B cell (primary cell): ENCODE measurements around the gene KPNA1. TPM values are rescaled to one million over a fixed set of nuclear protein-coding genes. Genes with fewer than 3 reads are reported as not detected.

Experiments used
- ATAC-seq: fragments of 200-7000 bp; cut with Tn5 transposase; one replicate; pipeline ENCODE4 v1.10.0; 2021; ENCODE audit warnings: low read depth, mild to moderate bottlenecking, moderate number of reproducible peaks, moderate library complexity
- CTCF ChIA-PET: fragments of 350-600 bp; sonication (Branson Sonifier 250); formaldehyde crosslinking; loops from one replicate; lab custom pipeline; 2021; ENCODE audit warnings: antibody characterized with exemption, inconsistent platforms; lab: Charles Lee
- POLR2A ChIA-PET: fragments of 350-600 bp; sonication (Branson Sonifier 250); formaldehyde crosslinking; loops from one replicate; lab custom pipeline; 2021; ENCODE audit warnings: antibody characterized with exemption; lab: Charles Lee
- DNase-seq: peaks from one replicate; pipeline ENCODE4 v3.0.0; 2013
- H2AFZ ChIP-seq: 2 replicates; pipeline ENCODE4 v1.6.1; 2012; ENCODE audit warnings: mild to moderate bottlenecking, low read depth, low read length; ENCODE audit not compliant: insufficient read depth, poor library complexity, severe bottlenecking
- H3K27ac ChIP-seq, 2 donors: 1 replicate in 1 of 2; 2 replicates in 1 of 2; pipeline ENCODE4 v1.5.1; 2012 to 2013; ENCODE audit warnings: low read length in 2 of 2, mild to moderate bottlenecking in 2 of 2, moderate library complexity in 1 of 2
- H3K27me3 ChIP-seq, 4 experiments: fragments of 200-600 bp in 1 of 4; sonication (generic) in 1 of 4; replicated peaks in 1 of 4; 1 replicate in 2 of 4; 2 replicates in 2 of 4; pipeline versions ENCODE4 v1.6.1 to v1.7.0; 2013 to 2016; ENCODE audit warnings: low read length in 3 of 4, mild to moderate bottlenecking in 2 of 4, mixed read lengths in 1 of 4, moderate library complexity in 1 of 4; ENCODE audit not compliant: insufficient read depth in 4 of 4, control insufficient read depth in 3 of 4; ENCODE audit errors: control extremely low read depth in 1 of 4
- H3K36me3 ChIP-seq, 2 experiments: replicated peaks in 1 of 2; 1 replicate in 1 of 2; 2 replicates in 1 of 2; pipeline versions ENCODE4 v1.6.1 to v1.7.1; 2013; ENCODE audit warnings: low read length in 1 of 2; ENCODE audit not compliant: insufficient read depth in 2 of 2, control insufficient read depth in 1 of 2; ENCODE audit errors: control extremely low read depth in 1 of 2, extremely low read depth in 1 of 2
- H3K4me1 ChIP-seq, 2 donors: fragments of 200-600 bp in 1 of 2; sonication (generic) in 1 of 2; 1 replicate in 1 of 2; 2 replicates in 1 of 2; pipeline versions ENCODE4 v1.5.1 to v1.6.1; 2013 to 2017; ENCODE audit warnings: low read length in 2 of 2; ENCODE audit not compliant: control insufficient read depth in 2 of 2, insufficient read depth in 2 of 2
- H3K4me2 ChIP-seq: replicated peaks from 2 replicates; pipeline ENCODE3; 2012; ENCODE audit warnings: mild to moderate bottlenecking, low read depth, low read length; ENCODE audit not compliant: poor library complexity, severe bottlenecking
- H3K4me3 ChIP-seq, 5 experiments: fragments of 200-600 bp in 1 of 5; sonication (generic) in 1 of 5; 1 replicate in 3 of 5; 2 replicates in 2 of 5; pipeline versions ENCODE4 v1.5.1 to v1.7.0; 2011 to 2016; ENCODE audit warnings: low read length in 4 of 5, mild to moderate bottlenecking in 4 of 5, low read depth in 2 of 5, control low read depth in 1 of 5, moderate library complexity in 1 of 5; ENCODE audit not compliant: insufficient read depth in 1 of 5; ENCODE audit errors: control extremely low read depth in 1 of 5, extremely low read depth in 1 of 5
- H3K79me2 ChIP-seq: fragments of 200-600 bp; sonication (generic); one replicate; pipeline ENCODE4 v1.6.0; 2016; ENCODE audit warnings: low read length; ENCODE audit not compliant: control insufficient read depth, insufficient read depth
- H3K9ac ChIP-seq: fragments of 200-600 bp; sonication (generic); 2 replicates; pipeline ENCODE4 v1.6.1; 2017; ENCODE audit warnings: mild to moderate bottlenecking, low read length, moderate library complexity
- H3K9me3 ChIP-seq, 3 donors: one replicate each; pipeline versions ENCODE4 v1.6.1 to v1.7.1; 2013; ENCODE audit warnings: low read length in 2 of 3; ENCODE audit not compliant: control insufficient read depth in 2 of 3, insufficient read depth in 1 of 3; ENCODE audit errors: control extremely low read depth in 1 of 3
- H4K20me1 ChIP-seq: 2 replicates; pipeline ENCODE4 v1.6.0; 2012; ENCODE audit warnings: mild to moderate bottlenecking, low read length; ENCODE audit not compliant: insufficient read depth, control insufficient read depth, poor library complexity, severe bottlenecking
- H3K27ac Mint-ChIP-seq: one replicate; pipeline ENCODE4 v1.8.0; 2021; ENCODE audit warnings: mixed read lengths
- H3K27me3 Mint-ChIP-seq: one replicate; pipeline ENCODE4 v1.8.0; 2021; ENCODE audit warnings: mixed read lengths
- H3K4me1 Mint-ChIP-seq: one replicate; pipeline ENCODE4 v1.8.0; 2021; ENCODE audit warnings: mixed read lengths
- H3K4me3 Mint-ChIP-seq: one replicate; pipeline ENCODE4 v1.8.0; 2021; ENCODE audit warnings: mixed read lengths
- H3K9me3 Mint-ChIP-seq: one replicate; pipeline ENCODE4 v1.8.0; 2022; ENCODE audit warnings: mixed read lengths; ENCODE audit not compliant: insufficient read depth
- EZH2 ChIP-seq: IDR thresholded peaks from 2 replicates; pipeline ENCODE4 v1.6.1; 2012; ENCODE audit warnings: borderline replicate concordance, low read depth, mild to moderate bottlenecking, moderate library complexity, low read length; ENCODE audit not compliant: insufficient read depth, poor library complexity, severe bottlenecking
- WGBS: methylation state at CpG from one replicate; pipeline ENCODE4 v1.1.5; 2013; ENCODE audit warnings: missing lambda C conversion rate; ENCODE audit not compliant: insufficient coverage; 5-methylcytosine and 5-hydroxymethylcytosine counted together
- intact Hi-C: fragments of 100-400 bp; cut with micrococcal nuclease; formaldehyde crosslinking; loops from one replicate; pipeline ENCODE4 v1.10.0; 2022
- polyA plus RNA-seq: library from polyadenylated mRNA; depleted of rRNA; stranded (reverse); fragments of >200 nt; gene quantifications from 2 replicates; pipeline ENCODE4 v1.2.3, GENCODE V29; 2012
- total RNA-seq, 2 donors: library from RNA; stranded (reverse); fragments of 120-200 nt in 1 of 2; gene quantifications; 1 replicate in 1 of 2; 2 replicates in 1 of 2; pipeline versions ENCODE4 v1.2.3 to v1.2.4, GENCODE V29; 2013 to 2022
- TF ChIP-seq, protein P1 (sequence below): fragments of 200-600 bp; IDR thresholded peaks from one replicate; pipeline ENCODE4 v1.8.0; 2022; ENCODE audit warnings: antibody characterized with exemption, mild to moderate bottlenecking

Gene KPNA1
- total and polyA plus RNA-seq, 2 donors (not counting 1 experiment from before 2014, with no cell fraction given), result 14.9 to 79.4 TPM

DNA sequence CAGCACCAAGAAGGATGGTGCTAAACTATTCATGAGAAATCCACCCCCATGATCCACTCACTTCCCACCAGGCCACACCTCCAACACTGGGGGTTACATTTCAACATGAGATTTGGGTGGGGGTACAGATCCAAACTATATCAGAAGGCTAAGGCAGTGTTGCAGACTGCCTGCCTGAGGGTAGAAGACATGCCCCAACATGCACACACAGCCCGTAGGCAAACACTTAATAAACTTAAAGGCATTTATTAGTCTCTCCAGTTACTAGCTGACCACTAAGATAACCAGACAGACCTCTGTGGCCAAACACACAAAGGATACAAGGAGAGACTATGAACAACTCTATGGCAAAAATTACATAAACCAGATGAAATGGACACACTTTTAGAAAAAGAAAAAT is 120.6 kb downstream of the KPNA1 start:
- Histone ChIP-seq H2AFZ (no peak overlapping the region), H3K79me2 (peaks cover 17% of the 10 kb centered on the region), H3K27ac (no peak overlapping the region), H3K4me2 (no peak overlapping the region), H3K36me3 (no peaks in the 10 kb centered on the region), H3K4me1 (no peaks in the 10 kb centered on the region), H4K20me1 (no peaks in the 10 kb centered on the region), H3K27me3 (no peaks in the 10 kb centered on the region), H3K4me3 (no peak overlapping the region), H3K9me3 (no peaks in the 10 kb centered on the region), H3K9ac (no peak overlapping the region)
- Mint-ChIP-seq H3K27ac (no peak overlapping the region), H3K4me3 (no peak overlapping the region), H3K9me3 (no peaks in the 10 kb centered on the region), H3K27me3 (no peaks in the 10 kb centered on the region), H3K4me1 (peaks cover 5% of the 10 kb centered on the region)
- intact Hi-C loops, result loop anchor here (10.0 kb wide), 1 partner anchor 61 kb away; no protein-coding TSS in a partner anchor
- no CpG with 5 or more reads among the region's 1 CpG for WGBS
- DNase-seq (no peak), ATAC-seq (no peak)
- ChIA-PET CTCF (interaction anchor here (1.6 to 3.2 kb wide), 9 partner anchors 8 to 635 kb away, joined by 4 to 38 read pairs (median 9); partner anchors contain the start of genes FAM162A, MIX23, SEMA5B and WDR5B), POLR2A (no interaction called here)
- TF ChIP-seq, protein P1, sequence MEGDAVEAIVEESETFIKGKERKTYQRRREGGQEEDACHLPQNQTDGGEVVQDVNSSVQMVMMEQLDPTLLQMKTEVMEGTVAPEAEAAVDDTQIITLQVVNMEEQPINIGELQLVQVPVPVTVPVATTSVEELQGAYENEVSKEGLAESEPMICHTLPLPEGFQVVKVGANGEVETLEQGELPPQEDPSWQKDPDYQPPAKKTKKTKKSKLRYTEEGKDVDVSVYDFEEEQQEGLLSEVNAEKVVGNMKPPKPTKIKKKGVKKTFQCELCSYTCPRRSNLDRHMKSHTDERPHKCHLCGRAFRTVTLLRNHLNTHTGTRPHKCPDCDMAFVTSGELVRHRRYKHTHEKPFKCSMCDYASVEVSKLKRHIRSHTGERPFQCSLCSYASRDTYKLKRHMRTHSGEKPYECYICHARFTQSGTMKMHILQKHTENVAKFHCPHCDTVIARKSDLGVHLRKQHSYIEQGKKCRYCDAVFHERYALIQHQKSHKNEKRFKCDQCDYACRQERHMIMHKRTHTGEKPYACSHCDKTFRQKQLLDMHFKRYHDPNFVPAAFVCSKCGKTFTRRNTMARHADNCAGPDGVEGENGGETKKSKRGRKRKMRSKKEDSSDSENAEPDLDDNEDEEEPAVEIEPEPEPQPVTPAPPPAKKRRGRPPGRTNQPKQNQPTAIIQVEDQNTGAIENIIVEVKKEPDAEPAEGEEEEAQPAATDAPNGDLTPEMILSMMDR, result no peak
- no peak for TF ChIP-seq EZH2
